Parathyroid adenoma (tissue), 2 donors: ENCODE measurements around the gene NEURL4.
"Not testable (repeated sequence)": the region's sequence is repeated elsewhere in the genome, so short reads cannot be mapped to it uniquely, and the experiment has no call there.

Experiments used
- H2AFZ ChIP-seq: fragments of 300-600 bp; sonication (generic); one replicate; pipeline ENCODE4 v1.7.0; 2017; ENCODE audit warnings: antibody characterized with exemption, mild to moderate bottlenecking
- H3K27ac ChIP-seq: fragments of 300-600 bp; sonication (generic); one replicate; pipeline ENCODE4 v1.7.0; 2017
- H3K27me3 ChIP-seq: fragments of 300-600 bp; sonication (generic); one replicate; pipeline ENCODE4 v1.7.0; 2017; ENCODE audit warnings: low read length; ENCODE audit not compliant: control insufficient read depth, insufficient read depth
- H3K36me3 ChIP-seq: fragments of 300-600 bp; sonication (generic); one replicate; pipeline ENCODE4 v1.7.0; 2017; ENCODE audit warnings: low read length; ENCODE audit not compliant: control insufficient read depth, insufficient read depth
- H3K4me1 ChIP-seq: fragments of 300-600 bp; sonication (generic); one replicate; pipeline ENCODE4 v1.7.0; 2017; ENCODE audit warnings: control low read depth
- H3K4me2 ChIP-seq: fragments of 300-600 bp; sonication (generic); one replicate; pipeline ENCODE4 v1.7.0; 2017; ENCODE audit warnings: low read length
- H3K4me3 ChIP-seq: fragments of 300-600 bp; sonication (generic); one replicate; pipeline ENCODE4 v1.7.0; 2017; ENCODE audit warnings: low read depth, low read length
- H3K79me2 ChIP-seq: fragments of 300-600 bp; sonication (generic); one replicate; pipeline ENCODE4 v1.7.0; 2017; ENCODE audit warnings: control low read depth
- H3K9ac ChIP-seq: fragments of 300-600 bp; sonication (generic); one replicate; pipeline ENCODE4 v1.7.0; 2017; ENCODE audit warnings: mild to moderate bottlenecking
- H3K9me3 ChIP-seq: fragments of 300-600 bp; sonication (generic); one replicate; pipeline ENCODE4 v1.7.0; 2017; ENCODE audit warnings: low read length; ENCODE audit not compliant: control insufficient read depth
- TF ChIP-seq, protein P1 (sequence below): fragments of 300-600 bp; sonication (generic); IDR thresholded peaks from one replicate; pipeline ENCODE4 v1.7.0; 2017; ENCODE audit warnings: antibody characterized with exemption, mild to moderate bottlenecking
- donor health status: primary hyperparathyroidism.

NEURL4 gene

DNA sequence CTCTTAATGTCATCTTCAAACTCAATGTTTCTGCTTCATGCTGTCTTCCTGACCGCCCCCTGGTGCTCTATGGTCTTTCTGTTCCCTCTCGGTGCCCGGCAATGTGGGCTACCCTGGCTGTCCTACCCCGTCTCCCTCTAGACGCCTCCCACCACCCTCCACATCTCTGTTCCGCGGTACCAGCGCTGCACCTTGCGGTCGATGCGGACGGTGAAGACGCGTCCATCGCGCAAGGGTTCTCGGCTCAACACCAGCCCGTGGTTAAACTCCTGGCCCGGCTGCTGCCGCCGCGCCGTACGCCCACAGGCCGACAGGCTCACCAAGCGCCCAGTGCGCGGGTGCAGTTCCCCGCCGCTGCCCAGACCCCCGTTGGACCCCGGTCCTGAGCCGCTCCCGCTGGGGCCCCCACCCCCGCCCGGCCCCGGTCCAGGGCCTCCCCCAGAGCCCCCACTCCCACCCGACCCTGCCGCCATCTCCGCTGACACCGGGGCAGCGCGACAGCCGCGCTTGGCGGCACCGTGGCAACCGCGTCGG lies at the start of gene NEURL4:
Gene NEURL4, minus strand, starts transcription at position 496 of the 534 bp plus-strand sequence. Its CDS starts 23 bp downstream, at position 473.
- peak within 1 kb of the TSS; percentile 95 for H3K4me3 ChIP-seq
- H3K9ac ChIP-seq = peak within 1 kb of the TSS; percentile 8
- peak within 1 kb of the TSS; percentile 81 for H2AFZ ChIP-seq
- TF ChIP-seq, protein P1, sequence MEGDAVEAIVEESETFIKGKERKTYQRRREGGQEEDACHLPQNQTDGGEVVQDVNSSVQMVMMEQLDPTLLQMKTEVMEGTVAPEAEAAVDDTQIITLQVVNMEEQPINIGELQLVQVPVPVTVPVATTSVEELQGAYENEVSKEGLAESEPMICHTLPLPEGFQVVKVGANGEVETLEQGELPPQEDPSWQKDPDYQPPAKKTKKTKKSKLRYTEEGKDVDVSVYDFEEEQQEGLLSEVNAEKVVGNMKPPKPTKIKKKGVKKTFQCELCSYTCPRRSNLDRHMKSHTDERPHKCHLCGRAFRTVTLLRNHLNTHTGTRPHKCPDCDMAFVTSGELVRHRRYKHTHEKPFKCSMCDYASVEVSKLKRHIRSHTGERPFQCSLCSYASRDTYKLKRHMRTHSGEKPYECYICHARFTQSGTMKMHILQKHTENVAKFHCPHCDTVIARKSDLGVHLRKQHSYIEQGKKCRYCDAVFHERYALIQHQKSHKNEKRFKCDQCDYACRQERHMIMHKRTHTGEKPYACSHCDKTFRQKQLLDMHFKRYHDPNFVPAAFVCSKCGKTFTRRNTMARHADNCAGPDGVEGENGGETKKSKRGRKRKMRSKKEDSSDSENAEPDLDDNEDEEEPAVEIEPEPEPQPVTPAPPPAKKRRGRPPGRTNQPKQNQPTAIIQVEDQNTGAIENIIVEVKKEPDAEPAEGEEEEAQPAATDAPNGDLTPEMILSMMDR = no peak
- H3K36me3 ChIP-seq = no peaks in the 10 kb centered on the region
- peaks cover 2% of the 10 kb centered on the region for H3K79me2 ChIP-seq
- no peaks in the 10 kb centered on the region for H3K27me3 ChIP-seq
- H3K4me2 ChIP-seq = peak within 1 kb of the TSS; percentile 97
- peak within 1 kb of the TSS; percentile 94 for H3K27ac ChIP-seq
- peaks cover 9% of the 10 kb centered on the region for H3K4me1 ChIP-seq
- no peaks in the 10 kb centered on the region for H3K9me3 ChIP-seq

DNA sequence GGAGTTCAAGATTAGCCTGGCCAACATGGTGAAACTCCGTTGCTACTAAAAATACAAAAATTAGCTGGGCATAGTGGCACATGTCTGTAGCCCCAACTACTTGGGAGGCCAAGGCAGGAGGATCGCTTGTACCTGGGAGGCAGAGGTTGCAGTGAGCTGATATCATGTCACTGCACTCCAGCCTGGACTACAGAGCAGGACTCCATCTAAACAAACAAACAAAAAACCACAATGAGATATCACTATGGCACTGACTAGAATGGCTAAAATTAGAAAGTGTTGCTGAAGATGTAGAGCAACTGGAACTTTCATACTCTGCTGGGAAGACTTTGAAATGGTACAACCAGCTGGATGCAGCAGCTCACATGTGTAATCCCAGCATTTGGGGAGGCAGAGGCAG lies 45.2 kb upstream of the NEURL4 start:
- TF ChIP-seq, protein P1 = no peak
- Histone ChIP-seq H3K9me3 (no peaks in the 10 kb centered on the region), H3K4me3 (no peak overlapping the region), H3K27ac (no peak overlapping the region), H3K4me1 (peaks cover under 1% of the 10 kb centered on the region), H3K27me3 (no peaks in the 10 kb centered on the region), H3K79me2 (peaks cover 3% of the 10 kb centered on the region), H2AFZ (no peak overlapping the region), H3K9ac (no peak overlapping the region), H3K36me3 (no peaks in the 10 kb centered on the region), H3K4me2 (no peak overlapping the region)

DNA sequence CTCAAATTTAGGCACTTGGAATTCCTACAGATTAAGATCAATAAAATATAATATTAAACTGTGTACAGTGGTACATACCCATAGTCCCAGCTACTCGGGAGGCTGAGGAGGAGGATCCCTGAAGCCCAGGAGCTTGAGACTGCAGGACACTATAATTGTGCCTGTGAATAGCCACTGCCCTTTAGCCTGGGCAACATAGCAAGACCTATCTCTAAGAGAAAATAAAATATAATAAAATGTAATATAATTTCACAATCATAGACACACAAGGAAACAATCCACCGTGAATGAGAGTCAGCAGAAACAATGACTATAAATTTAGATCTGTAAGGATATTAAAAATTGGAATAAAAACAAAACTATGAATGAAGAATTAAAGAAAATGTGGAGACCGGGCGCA lies 41.7 kb upstream of the NEURL4 start:
- Histone ChIP-seq H3K9ac (no peak overlapping the region), H3K9me3 (no peaks in the 10 kb centered on the region), H3K79me2 (no peaks in the 10 kb centered on the region), H3K4me1 (no peaks in the 10 kb centered on the region), H3K4me3 (no peak overlapping the region), H2AFZ (no peak overlapping the region), H3K27ac (no peak overlapping the region), H3K27me3 (no peaks in the 10 kb centered on the region), H3K4me2 (no peak overlapping the region), H3K36me3 (no peaks in the 10 kb centered on the region)
- TF ChIP-seq, protein P1 = no peak

DNA sequence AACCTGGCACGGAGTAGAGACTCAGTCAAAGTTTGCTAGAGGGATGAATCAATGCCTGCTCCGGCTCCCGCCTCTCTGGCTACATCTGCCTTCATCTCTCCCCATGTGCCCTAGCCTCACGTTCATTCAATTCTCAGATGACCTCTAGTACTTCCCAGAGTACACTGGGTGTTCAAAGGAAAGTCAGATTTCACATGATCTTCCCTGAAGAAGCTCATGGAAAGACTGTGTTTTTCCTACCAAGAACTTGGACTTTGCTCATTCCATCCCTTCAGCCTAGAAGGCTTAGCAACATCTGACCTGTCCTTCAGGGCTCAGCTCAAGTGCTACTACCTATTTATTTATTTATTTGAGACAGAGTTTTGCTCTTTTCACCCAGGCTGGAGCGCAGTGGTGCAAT lies 40.7 kb upstream of the NEURL4 start:
- TF ChIP-seq, protein P1 = no peak

DNA sequence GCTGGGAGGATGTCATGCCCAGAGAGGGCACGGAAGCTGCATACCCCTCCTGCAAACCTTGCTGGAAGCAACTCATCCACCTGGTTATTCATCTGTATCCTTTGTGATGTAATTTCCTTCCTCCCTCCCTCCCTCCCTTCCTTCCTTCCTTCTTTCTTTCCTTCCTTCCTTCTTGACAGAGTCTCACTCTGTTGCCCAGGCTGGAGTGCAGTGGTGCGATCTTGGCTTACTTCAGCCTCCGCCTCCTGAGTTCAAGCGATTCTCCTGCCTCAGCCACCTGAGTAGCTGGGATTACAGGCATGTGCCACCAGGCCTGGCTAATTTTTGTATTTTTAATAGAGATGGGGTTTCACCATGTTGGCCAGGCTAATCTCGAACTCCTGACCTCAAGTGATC lies 39.5 kb upstream of the NEURL4 start:
- not testable (repeated sequence) for H3K4me3 ChIP-seq, H2AFZ ChIP-seq, H3K36me3 ChIP-seq, H3K9me3 ChIP-seq, H3K4me1 ChIP-seq, H3K79me2 ChIP-seq, H3K9ac ChIP-seq, H3K4me2 ChIP-seq, H3K27ac ChIP-seq, H3K27me3 ChIP-seq

More for the DNA sequence above, 40.7 kb upstream of the NEURL4 start:
- no peak overlapping the region for H2AFZ ChIP-seq
- H3K79me2 ChIP-seq = no peaks in the 10 kb centered on the region
- no peak overlapping the region for H3K4me2 ChIP-seq
- H3K27me3 ChIP-seq = no peaks in the 10 kb centered on the region
- H3K4me1 ChIP-seq = no peaks in the 10 kb centered on the region
- H3K4me3 ChIP-seq = no peak overlapping the region
- no peaks in the 10 kb centered on the region for H3K36me3 ChIP-seq
- H3K9ac ChIP-seq = no peak overlapping the region
- H3K27ac ChIP-seq = no peak overlapping the region
- H3K9me3 ChIP-seq = no peaks in the 10 kb centered on the region
